Measurements from ENCODE around the gene CFAP45. TPM values are rescaled to one million over a fixed set of nuclear protein-coding genes. Genes with fewer than 3 reads are reported as not detected.

Gene CFAP45
- polyA plus RNA-seq, 1 of the 3 experiments (the other 2 are of a cell fraction): 0.74 TPM

GRCh38 chr1:159924025-159924790 lies 24.2 kb upstream of the CFAP45 start (continued):
- TF ChIP-seq REST (IDR thresholded peaks at IDR 0.05; ENCODE audit: low read depth, low read length) (peak; percentile 41; the same call in 1 of the 2 replicates), SIN3A (IDR thresholded peaks at IDR 0.05; ENCODE audit: borderline replicate concordance, low read depth, low read length) (peak; percentile 72; the same call in 1 of the 2 replicates), POLR2AphosphoS5 (IDR thresholded peaks at IDR 0.05; ENCODE audit: low read depth, low read length) (no peak), PBX3 (IDR thresholded peaks at IDR 0.05) (0 out of 2 replicates have a peak, but pooled peaks have one; percentile 49), RAD21 (IDR thresholded peaks at IDR 0.05; ENCODE audit: low read length) (no peak), JUND (IDR thresholded peaks at IDR 0.05) (peak; percentile 88), FOXM1 (IDR thresholded peaks at IDR 0.05; ENCODE audit: low read depth) (peak; percentile 87), MAX (IDR thresholded peaks at IDR 0.05; ENCODE audit: low read depth) (no peak), YY1 (IDR thresholded peaks at IDR 0.05; ENCODE audit: low read depth) (no peak), RXRA (IDR thresholded peaks at IDR 0.05; ENCODE audit: borderline replicate concordance, low read depth) (peak; percentile 82), TAF1 (IDR thresholded peaks at IDR 0.05; ENCODE audit: borderline replicate concordance, low read depth, low read length) (0 out of 2 replicates have a peak, but pooled peaks have one; percentile 28), MXI1 (IDR thresholded peaks at IDR 0.05; ENCODE audit: low read depth, low read length) (no peak), ELF1 (IDR thresholded peaks at IDR 0.05) (no peak), RCOR1 (IDR thresholded peaks at IDR 0.05; ENCODE audit: low read length) (no peak), MEF2A (IDR thresholded peaks at IDR 0.05; ENCODE audit: borderline replicate concordance, low read depth) (peak; percentile 46; the same call in 1 of the 2 replicates), EP300 (IDR thresholded peaks at IDR 0.05; ENCODE audit: borderline replicate concordance in 1 of 2, low read depth in 1 of 2, low read length in 1 of 2) (peak in 1 of 2 experiments; percentile 88; a peak in 2 of 4 replicates), TEAD4 (IDR thresholded peaks at IDR 0.05; ENCODE audit: borderline replicate concordance, insufficient read depth) (0 out of 2 replicates have a peak, but pooled peaks have one; percentile 38), CHD2 (IDR thresholded peaks at IDR 0.05; ENCODE audit: low read length, partially characterized antibody) (no peak), NFIC (IDR thresholded peaks at IDR 0.05; ENCODE audit: borderline replicate concordance) (peak; percentile 89), GATA2 (CRISPR knock-in tag; IDR thresholded peaks at IDR 0.05) (no peak), FOXJ3 (CRISPR knock-in tag; IDR thresholded peaks at IDR 0.05) (no peak), USF2 (IDR thresholded peaks at IDR 0.05; ENCODE audit: borderline replicate concordance, low read depth, low read length) (no peak), FOSL2 (IDR thresholded peaks at IDR 0.05; ENCODE audit: borderline replicate concordance, low read depth) (peak; percentile 97)

All from SK-N-SH (cell line).